ENCODE data around the gene COMT.

Gene COMT

DNA sequence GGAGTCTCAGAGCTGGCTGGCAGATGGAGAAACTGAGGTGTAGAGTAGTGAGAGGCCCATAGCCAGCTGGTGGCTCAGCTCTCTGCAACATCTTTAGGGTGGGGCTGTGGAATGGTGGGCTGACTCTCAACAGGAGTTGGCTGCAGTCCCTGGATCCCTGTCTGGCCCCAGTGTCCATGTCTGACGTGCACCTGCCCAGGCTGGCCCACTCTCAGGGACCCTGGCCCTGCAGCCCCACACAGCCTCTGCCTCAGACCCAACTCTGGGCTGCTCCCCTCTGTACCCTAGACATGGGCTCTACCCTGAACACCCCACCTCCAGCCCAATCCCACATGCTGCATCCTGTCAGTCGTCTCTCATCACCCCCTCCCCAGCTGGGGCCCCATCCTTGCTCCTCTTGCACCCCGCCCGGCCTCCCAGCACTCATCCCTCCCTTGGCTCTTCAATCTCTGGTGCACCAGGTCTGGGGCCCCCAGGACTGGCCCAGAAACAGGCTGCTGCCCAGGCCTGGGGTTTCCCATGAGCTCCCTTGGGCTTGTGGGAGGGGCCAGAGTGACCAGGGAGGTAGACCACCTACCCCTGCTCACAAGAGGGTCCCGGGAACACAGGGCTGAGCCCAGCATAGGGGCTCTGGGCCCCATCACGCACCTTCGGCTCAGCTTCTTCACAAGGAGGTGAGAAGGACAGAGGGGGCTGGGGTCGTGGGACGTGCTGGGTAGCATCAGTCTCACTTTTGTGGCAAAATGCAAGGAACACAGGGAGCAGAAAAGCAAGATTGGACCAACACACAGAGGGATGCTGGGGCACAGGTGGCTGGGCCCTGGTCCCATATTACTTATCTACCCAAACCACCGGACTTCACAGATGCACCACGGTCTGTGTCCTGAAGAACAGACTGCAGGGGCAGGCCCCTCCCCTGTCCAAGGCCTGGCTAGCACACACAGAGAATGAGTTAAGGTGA, 43.6 kb downstream of the COMT start:
- DNase-seq: no peak

DNA sequence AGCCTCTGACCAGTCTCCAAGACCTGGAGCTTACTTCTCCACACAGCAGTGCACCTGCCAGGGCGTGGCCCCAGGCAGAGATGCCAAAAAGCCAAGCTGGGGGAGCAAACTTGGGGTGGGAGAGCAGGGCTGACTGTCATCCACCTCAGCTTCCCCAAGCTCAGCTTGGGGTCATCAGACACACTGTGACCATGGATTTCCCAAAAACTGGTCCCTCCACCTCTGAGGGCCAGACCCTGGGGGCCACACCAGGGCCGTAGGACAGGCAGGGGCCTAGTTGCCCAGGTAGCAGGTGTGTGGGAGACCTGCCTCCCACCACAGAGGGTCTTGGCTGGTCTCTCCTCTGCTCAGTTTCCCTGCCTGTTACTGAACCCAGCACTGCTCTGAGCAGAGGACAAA, 44.4 kb downstream of the COMT start:
- no peak for DNase-seq

DNA sequence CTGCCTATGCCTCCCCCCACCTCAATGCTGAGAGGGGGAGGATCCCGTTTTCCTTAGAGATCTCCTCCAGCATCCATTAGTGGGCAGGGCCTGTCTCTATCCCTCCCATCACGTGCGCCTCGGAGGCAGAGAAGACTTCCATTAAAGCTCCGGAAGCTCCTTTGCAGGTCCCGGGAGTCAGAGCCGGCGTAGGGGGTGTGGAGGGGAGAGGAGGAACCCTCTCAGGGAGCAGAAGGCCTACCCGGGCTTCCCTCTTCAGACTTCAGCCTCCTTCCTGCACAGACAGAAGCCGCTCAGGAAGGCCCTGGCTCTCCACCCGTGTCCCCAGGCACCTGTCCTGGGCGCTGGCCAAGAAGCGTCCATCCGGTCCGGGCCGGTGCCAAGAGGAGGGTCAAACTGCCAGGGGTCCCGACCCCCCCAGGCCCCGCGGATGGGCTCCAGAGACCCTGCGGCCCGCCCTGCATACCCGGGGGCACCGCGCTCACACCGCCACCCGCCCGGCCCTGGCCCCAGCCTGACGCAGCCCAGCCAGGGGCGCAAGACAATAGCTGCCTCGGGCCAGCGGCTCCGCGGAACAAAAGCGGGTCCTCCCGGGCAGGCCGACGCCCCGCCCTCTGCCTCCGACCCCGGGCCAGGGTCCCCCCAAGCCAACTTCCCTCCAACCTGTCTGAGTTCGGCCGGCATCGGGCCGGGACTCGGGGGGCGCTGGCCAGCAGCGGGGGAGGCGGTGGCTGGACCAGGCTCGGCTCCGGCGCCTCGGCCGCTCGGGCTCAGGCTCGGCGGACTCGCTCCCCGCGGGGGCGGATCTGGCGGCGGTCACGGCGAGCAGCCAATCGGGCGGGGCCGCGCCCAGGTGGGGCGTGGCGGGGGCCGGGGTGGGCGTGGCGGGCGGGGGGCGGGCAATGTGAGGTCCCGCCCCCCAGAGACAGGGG, 45.1 kb downstream of the COMT start:
- peak; percentile 61 for DNase-seq

DNA sequence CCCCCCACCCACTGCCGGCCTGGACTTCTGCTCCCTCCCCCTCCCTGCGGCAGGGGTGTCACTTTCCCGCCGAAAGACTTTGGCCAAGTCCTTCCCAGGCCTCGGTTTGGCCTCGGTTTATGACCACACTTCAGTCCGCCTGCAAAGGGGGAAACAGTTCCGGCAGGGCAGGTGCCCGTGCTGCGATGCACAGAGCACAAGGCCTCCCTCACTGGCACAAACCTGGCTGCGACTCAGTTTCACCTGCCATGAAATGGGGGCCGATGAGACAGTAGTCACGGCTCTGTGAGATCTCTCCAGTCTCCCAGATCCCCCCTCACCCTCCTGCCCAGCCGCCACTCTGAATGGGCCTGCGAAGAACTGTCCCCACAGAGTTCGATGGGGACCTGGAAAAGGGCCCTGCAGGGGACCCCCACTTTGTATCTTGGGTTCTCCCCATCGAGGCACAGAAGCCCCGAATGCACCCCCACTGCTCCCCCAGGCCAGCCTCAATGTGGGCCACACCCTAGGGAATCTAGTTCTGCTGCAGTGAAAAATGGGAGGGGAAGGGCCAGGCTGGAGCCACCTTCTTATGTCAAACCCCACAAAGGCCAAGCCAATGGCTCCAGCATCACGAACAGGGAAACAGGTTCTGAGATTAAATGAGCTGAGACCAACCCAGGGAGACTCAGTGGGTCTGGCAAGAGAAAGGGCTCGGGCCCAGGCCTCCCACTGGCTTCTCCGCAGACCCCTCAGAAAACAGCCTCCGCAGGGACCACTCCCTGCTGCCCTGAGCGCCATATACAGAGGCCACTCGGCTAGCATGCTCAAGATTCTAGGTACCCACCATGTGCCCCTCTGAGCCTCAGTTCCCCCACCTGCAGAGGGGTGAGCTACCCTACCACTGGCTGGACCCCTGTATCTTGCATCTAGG, 46.1 kb downstream of the COMT start:
- no peak for DNase-seq

DNA sequence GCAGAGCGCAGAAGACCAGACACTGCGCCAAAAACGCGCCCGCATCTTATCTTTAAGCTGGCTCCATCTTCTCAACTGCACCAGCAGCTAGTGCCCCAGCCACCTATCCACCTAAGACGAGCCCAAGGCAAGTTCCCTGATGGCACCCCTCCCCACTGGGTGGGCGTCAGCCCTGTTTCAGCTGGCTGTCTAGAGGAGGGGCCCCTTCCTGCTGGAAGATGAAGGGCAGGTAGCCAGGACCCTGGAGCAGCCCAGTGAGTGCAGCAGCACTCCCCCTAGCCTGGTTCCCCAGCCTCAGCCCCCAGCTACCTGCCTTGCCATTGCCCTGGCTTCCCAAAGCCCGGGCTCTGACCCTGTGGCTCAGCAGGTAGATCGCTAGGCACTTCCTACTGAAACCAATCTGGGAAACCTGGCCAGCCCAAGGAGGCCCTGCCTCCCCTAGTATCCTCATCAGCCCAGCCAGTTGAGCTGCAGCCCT, 46.8 kb downstream of the COMT start:
- no peak for DNase-seq

DNA sequence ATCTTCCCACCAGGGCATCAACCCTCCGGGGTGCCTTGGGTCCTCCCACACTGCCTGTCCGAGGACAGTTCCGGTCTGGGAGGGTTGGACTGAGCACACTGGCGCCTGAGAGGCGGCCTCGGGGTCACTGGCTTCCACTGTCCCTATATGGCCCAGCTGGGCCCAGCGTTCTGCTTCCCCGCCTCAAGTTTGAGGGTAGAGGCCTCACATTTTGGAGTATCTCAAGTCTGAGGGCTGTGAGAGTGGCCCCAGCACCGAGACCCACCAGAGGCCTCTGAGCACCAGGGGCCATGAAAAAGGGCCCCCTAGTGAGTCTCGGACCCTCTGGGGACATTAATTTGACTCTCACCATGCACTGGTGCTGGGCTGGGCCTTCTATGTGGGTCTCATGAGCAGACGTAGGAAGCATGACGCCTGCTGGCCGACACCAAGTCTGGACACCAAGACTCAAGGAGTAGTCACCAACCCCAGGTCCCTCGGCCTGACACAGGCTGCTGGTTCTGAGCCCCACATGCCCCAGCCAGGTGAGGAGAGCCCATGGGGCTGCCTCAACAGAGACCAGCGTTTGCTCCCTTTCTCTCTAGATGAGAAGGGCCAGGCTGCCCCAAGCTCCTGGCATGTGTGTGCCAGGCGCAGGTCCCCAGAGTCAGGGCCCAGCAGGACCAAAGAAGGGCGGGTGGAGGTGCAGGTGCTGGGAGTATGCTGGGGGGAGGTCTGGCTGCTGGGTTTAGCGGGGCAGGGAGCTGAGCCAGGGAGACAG, 47.6 kb downstream of the COMT start:
- no peak for DNase-seq

DNA sequence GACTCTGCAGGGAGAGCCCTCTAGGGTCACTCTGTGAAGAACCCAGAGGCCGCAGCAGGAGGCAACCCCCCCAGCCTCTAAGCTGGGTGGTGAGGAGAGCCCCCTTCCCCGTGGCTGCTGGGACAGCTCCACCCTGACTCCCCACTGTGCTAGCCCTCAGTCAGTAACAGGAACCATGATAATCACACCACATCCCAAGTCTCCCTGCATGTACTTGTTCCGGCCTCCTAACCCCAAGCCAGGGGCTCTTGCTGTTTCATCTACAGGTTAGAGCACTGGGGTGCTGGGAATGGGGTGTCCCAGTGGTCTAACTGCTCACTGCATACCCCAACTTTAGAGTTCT, 48.1 kb downstream of the COMT start:
- no peak for DNase-seq

DNA sequence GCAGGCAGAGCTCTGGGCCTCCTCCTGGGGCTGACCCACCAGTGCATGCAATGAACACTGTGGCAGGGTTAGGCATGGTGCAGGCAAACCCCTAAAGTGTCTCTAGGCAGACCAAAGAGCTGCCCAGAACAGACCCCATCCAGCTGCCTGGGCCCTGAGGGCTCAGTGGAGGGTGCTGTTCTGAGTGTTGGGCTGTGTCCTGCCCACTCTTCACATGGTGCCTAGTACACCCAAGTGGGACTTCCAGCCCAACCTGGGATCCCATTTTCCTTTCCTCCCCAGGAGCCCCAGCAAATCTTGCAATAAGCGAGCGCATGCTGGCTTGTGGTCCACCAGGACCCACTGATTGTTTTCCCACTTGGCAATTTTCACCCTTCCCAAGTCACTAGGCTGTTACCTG, 48.6 kb downstream of the COMT start:
- DNase-seq: no peak

DNA sequence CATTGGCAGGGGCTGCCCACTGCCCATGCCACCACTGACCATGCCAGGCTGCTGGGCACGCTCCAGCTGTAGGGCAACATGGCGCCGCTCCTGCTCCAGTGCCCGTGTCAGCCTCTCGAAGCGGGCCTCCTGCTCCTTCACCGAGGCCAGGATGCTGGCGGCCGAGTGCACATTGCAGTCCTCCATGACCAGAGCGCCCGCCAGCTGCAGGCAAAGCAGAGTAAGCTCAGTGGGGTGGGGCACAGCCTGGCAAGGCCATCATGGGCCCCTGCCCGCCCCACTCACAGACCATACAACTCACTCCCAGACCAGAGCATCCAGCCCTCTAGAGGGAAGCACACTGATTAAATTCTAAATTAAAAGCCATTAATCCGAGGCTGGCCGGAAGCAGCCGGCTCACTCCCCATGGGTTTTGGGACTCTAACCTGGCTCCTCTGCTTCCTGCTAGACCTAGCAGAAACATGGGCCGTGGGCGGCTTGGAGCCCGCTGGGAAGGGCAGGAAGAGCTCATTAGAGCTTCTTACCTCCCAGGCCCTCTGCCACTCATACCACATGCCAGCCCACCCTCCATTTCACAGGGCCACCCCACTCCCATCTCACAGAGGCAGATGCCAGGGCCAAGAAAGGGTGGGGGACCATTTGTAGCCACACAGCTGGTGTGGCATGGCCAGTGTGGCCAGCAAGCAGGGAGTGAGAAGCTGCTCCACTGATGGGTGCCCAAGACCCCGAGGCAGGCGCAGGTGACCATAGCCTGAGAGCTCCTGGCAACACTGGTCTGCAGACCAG, 49.2 kb downstream of the COMT start:
- DNase-seq: no peak

DNA sequence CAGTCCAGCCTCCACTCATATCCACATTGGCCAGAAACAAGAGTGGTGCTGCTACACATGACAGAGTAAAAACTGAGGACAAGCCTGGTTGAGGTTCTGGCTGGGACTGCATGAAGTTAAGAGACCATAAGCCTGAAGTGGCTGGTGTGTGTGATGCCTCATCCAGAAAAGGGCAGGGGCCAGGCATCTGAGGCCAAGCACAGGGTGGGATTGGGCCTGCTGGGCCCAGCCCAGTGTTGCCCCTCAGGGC, 49.7 kb downstream of the COMT start:
- no peak for DNase-seq

DNA sequence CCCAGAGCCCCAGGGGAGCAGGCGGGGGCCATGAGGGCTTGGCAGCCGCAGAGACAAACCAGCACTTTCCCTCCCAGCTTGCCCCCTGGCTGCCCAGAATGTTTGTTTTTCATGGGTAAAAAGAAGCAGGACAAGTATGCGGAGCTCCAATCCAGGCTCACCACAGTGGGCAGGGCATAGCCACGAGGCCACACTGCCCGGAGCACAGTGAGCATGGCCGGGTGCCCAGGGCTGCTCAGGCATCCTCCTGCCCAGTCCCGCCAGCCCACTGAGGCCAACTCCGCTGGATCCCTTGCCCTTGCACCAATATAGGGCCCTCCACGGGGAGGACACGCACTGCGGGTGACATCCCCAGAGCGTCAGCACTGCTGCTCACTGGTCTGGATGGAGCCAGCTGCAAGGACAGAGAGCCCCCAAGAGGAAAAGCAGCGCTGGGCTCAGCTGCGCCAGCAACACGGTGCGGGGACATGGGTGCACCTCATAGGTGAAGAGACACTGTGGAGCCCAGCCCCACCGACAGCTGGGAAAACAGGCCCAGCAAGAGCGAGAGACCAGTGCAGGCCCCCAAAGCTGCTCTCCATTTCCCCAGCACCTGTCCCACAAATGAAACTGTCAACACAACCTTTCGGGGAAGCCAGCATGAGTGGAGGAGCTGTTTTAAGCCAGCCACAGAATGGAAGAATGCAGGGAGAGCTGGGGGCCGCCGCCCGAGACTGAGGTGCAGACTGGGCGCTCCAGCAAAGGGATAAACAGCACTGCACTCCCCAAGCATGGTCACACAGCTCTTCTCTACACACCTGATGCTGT, 50.3 kb downstream of the COMT start:
- no peak for DNase-seq

DNA sequence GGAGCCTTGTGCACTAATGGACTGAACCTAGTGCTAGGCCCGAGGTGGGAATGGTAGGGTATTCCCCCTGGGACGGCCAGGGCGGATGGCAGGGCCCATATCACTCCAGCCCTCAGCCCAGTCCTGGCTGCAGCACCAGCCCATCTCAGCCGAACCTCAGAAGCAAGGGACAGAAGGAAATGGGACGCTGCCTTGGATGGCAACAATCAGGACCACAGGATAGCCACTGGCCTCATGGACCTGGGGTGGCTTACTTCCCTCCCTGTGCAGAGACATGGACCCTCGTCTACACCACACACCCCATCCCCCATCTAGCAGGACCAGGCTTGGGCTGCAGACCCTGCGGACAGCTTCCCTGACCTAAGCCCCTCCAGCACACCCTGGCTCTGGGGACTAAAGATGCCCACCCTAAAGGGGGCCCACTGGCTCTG, 50.9 kb downstream of the COMT start:
- no peak for DNase-seq

DNA sequence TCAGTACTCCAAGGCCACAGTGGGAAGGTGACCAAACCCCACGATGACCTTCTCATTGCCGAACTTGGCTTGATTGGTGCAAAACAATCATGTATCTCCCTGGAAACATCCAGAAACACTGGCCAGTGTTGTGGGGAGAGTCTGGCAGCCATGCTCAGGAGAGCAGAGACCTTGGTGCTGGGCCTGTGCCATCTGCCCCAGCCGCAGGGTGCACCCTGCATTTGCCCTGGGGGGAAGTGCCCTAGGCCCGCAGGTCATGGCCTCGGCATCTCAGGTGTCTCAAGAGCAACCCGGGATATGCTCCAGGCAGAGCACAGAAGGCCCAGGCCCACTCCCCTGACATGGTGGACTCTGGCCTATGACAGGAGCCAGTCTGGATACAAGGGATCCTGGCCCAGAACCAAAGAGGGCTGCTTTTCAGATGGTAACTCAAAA, 51.4 kb downstream of the COMT start:
- no peak for DNase-seq

DNA sequence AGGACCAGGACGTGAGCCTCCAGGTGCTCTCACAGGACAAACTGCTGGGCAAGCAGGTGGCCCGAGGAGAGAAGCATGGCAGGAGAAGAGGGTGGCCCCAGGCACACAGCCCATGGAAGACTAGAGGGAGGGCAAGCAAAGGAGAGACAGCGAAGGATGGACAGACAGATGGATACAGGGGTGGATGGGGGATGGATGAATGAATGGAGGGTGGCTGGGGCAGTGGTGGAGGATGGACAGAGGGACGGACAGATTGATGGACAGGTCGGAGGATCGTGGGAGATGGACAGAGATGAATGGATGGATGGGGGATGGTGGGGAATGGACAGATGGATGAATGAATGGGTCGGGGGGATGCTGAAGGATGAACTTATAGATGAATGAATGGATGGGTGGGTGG, 52.4 kb downstream of the COMT start:
- DNase-seq: no peak

DNA sequence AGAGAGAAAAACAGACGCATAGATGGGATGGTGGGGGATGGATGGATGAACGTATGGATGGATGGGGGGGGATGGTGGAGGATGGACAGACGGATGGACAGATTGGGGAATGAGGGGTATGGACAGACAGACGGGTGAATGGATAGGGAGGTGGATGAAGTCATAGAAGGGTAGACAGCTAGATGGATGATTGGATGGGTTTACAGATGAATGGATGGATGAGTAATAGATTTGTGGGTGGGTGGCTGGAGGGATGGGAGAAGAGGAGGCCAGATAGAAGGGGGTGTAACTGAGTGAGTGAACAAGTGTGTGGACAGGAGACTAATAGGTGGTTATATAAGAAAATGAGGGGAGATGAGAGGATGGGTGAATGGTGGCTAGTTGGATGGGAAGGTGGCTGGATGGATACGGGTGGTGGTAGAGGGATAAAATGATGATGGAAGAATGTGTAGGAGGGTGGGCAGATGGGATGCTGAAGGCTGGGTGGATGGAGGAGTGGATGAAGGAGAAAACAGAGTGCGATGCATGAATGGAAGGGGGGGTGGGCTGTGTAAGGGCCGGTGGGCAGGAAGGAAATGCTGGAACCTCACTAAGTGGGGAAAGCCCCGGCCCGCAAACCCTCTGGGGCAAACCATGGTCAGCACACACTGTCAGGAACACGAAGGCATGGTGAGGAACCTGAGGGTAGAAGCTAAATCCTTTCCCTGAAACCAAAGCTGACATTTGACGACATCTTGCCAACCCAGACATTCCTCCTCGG, 53.5 kb downstream of the COMT start:
- DNase-seq: no peak

DNA sequence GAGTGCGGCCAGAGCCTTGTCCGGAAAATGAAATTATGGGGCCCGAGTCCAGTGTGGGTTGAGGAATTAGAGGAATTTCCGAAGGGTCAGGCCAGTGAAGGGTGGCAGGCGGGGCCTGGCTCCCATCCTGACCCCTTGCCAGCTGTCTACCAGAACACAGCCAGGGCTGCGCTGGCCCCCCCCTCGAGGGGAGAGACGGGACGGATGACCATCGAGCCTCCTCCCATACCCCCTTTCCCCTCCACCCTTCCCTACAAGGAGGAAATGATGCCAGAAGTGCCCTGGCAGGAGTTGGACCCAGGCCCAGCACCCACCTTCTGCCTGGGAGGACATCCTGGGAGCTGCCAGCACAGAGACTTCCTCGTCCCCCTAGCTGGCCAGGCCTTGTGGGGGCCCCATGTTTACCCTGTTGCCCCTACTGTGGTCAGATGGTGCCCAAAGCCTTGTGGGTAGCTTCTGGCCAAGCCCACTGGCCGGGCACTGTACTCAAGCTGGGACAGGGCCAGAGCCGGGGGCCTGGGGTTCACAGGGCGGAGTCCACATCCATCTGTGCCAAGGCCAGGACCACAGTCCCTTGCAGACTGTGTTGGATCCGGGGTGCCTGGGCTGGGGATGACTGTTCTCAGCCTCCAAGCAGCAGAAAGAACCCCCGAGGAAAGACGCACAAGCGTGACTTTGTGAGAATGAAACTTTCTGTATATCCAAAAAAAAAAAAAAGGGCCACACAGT, 54.2 kb downstream of the COMT start:
- no peak for DNase-seq

DNA sequence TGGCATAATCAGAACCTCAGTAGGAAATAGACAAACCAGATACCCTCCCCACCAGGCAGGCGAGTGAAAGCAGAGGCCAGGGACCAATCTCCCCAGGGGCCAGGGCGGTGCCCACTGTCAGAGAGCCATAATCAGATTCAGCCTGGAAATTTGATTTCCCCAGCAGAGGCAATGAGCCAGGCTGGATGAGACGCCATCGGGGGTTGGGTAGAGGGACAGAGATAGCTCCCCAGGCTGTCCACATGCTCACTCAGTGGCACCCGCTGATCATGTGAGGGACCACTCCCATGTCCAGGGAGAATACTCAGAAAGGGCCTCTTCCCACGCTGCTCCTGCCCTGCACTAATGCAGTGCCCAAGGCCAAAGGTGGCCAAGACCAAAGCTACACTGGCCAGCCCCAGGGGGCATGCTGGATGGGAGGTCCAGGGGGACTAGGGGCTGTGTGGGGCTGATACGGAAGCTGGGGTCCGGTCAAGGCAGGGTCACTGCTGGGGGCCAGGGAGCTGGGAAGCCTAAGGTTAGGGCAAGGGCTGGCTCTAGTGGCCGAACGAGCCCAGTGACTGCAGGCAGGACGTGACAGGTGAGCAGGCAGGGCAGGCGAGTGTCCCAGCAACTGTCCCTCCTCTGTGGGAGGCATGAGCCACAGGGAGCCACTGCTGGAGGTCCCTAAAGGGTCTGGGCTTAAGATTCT, 55.3 kb downstream of the COMT start:
- DNase-seq: no peak

DNA sequence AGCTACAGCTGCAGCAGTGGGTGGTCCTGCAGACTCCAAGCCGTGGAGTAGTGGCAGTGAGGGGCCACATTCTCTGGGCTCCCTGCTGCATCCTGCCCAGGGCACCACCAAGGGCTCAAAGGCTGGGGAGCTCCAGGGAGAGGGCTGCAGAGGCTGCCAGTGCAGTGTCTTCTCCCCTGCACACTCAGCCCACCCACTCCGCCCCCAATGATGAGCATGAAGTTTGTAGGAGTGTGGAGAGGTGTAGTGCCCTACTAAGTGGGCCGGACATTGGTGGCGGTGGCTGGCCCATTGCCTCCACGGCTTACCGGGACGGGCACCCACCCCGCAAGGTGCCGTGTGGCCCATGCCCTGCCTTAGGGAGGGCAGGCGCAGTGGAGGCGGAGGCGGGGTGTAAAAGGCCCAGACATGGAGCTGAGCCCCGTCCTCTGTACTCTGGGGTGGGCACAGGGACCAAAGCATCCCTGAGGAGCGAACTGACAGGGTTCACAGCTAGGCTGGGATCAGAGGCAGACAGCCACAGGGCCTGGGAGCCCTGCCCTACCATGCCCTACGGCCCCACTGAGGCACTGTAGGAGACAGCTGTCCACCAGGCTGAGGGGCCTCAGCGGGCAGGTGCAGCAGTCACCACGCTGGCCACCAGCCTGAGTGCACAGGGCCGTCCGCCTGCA, 56.1 kb downstream of the COMT start:
- no peak for DNase-seq
